Stomach (tissue), 4 donors: Measurements from ENCODE around the gene RXRA.

Experiments
- EP300 ChIP-seq: sonication (generic); formaldehyde crosslinking; IDR thresholded peaks from one replicate; pipeline ENCODE4 v1.6.1; 2017; ENCODE audit warnings: antibody characterized with exemption
- TF ChIP-seq, protein P1 (sequence below), 7 experiments: fragments of 450-650 bp in 4 of 7; fragments of 200-600 bp in 3 of 7; sonication (generic) in 3 of 7; IDR thresholded peaks; one replicate each; pipeline ENCODE4 v1.5.1; 2016 to 2019; ENCODE audit warnings: antibody characterized with exemption in 7 of 7, control low read depth in 2 of 7, mild to moderate bottlenecking in 1 of 7

GRCh38 chr9:134317400-134317789, 8.9 kb upstream of the RXRA start:
- TF ChIP-seq EP300 = no peak
- TF ChIP-seq, protein P1, sequence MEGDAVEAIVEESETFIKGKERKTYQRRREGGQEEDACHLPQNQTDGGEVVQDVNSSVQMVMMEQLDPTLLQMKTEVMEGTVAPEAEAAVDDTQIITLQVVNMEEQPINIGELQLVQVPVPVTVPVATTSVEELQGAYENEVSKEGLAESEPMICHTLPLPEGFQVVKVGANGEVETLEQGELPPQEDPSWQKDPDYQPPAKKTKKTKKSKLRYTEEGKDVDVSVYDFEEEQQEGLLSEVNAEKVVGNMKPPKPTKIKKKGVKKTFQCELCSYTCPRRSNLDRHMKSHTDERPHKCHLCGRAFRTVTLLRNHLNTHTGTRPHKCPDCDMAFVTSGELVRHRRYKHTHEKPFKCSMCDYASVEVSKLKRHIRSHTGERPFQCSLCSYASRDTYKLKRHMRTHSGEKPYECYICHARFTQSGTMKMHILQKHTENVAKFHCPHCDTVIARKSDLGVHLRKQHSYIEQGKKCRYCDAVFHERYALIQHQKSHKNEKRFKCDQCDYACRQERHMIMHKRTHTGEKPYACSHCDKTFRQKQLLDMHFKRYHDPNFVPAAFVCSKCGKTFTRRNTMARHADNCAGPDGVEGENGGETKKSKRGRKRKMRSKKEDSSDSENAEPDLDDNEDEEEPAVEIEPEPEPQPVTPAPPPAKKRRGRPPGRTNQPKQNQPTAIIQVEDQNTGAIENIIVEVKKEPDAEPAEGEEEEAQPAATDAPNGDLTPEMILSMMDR (IDR thresholded peaks at IDR 0.05) = no peak
